GM12864 (cell line): ENCODE data around the gene PCDHGA1.

ENCODE experiments used
- DNase-seq: peaks from one replicate; pipeline ENCODE4 v3.0.0-alpha.2; 2011; ENCODE audit warnings: low read depth
- H3K4me3 ChIP-seq: 2 replicates; pipeline ENCODE4 v1.5.1; 2011; ENCODE audit warnings: mild to moderate bottlenecking, low read depth, low read length, control low read depth
- CTCF ChIP-seq: IDR thresholded peaks from 2 replicates; pipeline ENCODE4 v1.5.1; 2011; ENCODE audit warnings: low read depth, mild to moderate bottlenecking, moderate library complexity, low read length, control low read depth, inconsistent platforms; ENCODE audit errors: missing control alignments

PCDHGA1 gene

DNA sequence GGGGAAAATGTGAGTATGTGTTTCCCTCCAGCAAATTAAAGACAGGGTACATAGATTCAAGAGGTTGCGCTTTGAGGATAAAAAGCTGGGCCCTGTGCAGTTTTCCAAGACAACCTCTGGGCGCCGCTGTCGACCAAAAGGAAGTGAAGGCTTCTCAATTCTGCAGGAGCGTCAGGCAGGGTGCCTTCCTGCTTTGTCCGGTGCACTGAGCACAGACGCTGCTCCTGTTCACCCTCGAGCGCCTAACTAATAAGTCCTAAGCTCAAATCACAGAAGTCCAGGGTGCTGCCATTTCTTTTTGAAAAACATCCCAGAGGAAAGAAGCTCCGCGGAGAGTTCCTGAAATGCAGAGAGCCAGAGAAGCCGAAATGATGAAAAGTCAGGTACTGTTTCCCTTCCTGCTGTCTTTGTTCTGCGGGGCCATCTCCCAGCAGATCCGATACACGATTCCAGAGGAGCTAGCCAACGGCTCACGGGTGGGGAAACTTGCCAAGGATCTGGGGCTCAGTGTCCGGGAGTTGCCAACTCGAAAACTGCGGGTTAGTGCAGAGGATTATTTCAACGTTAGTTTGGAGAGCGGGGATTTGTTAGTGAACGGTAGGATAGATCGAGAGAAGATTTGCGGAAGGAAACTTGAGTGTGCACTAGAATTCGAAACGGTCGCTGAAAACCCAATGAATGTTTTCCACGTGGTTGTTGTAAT lies 19.8 kb downstream of the PCDHGA1 start, which contains the start of gene PCDHGB1:
Gene PCDHGB1 (plus strand): TSS at position 183 of the 703 bp plus-strand sequence. CDS start 162 bp downstream, at position 345.
- TF ChIP-seq CTCF, result peak; percentile 79
- DNase-seq, result peak; percentile 55
- H3K4me3 ChIP-seq, result peak within 1 kb of the TSS; percentile 53

GRCh38 chr5:141351591-141351990 lies 21.3 kb downstream of the PCDHGA1 start:
- no peak overlapping the region for H3K4me3 ChIP-seq
- DNase-seq, result no peak
- no peak for TF ChIP-seq CTCF

- peak; percentile 37 for TF ChIP-seq CTCF
- no peak for DNase-seq
- no peak within 1 kb of the TSS for H3K4me3 ChIP-seq
Observed at GRCh38 chr5:141354900-141355469, 24.7 kb downstream of the PCDHGA1 start, which contains the start of gene PCDHGA4. TSS of gene PCDHGA4 (plus strand) at chr5:141355021. CDS start at chr5:141355108, 87 bp downstream.

- DNase-seq, result no peak
- no peak overlapping the region for H3K4me3 ChIP-seq
- no peak for TF ChIP-seq CTCF
Observed at GRCh38 chr5:141355641-141356040, 25.3 kb downstream of the PCDHGA1 start.

GRCh38 chr5:141356133-141356532 lies 25.8 kb downstream of the PCDHGA1 start:
- no peak for TF ChIP-seq CTCF
- no peak for DNase-seq
- no peak overlapping the region for H3K4me3 ChIP-seq

GRCh38 chr5:141356950-141357349 lies 26.6 kb downstream of the PCDHGA1 start:
- no peak for DNase-seq
- no peak for TF ChIP-seq CTCF

More at GRCh38 chr5:141356950-141357349, 26.6 kb downstream of the PCDHGA1 start:
- no peak overlapping the region for H3K4me3 ChIP-seq
